Measurements from ENCODE around the gene PATJ. TPM values are rescaled to one million over a fixed set of nuclear protein-coding genes. Genes with fewer than 3 reads are reported as not detected.

Gene PATJ
- total and polyA plus RNA-seq, 2 donors (not counting 1 experiment from before 2014, with no cell fraction given) = 8.0 to 45.3 TPM

GRCh38 chr1:62092110-62092509, 349.8 kb downstream of the PATJ start:
- Mint-ChIP-seq H3K27ac (no peak overlapping the region), H3K4me3 (no peak overlapping the region), H3K9me3 (ENCODE audit: insufficient read depth) (no peaks in the 10 kb centered on the region), H3K4me1 (no peaks in the 10 kb centered on the region), H3K27me3 (no peaks in the 10 kb centered on the region)
- no peak for ATAC-seq (ENCODE audit: low read depth)
- H3K27me3 ChIP-seq (replicated peaks in 1 of 4; ENCODE audit: control extremely low read depth in 1 of 4, control insufficient read depth in 3 of 4, insufficient read depth in 4 of 4, low read length in 3 of 4) = no peaks in the 10 kb centered on the region
- H3K9me3 ChIP-seq (ENCODE audit: control extremely low read depth in 1 of 3, control insufficient read depth in 2 of 3, insufficient read depth in 1 of 3, low read length in 2 of 3) = no peaks in the 10 kb centered on the region
- H3K4me2 ChIP-seq (replicated peaks; ENCODE audit: low read depth, low read length, poor library complexity, severe bottlenecking) = no peak overlapping the region
- H2AFZ ChIP-seq (ENCODE audit: insufficient read depth, low read depth, low read length, poor library complexity, severe bottlenecking) = no peak overlapping the region
- H4K20me1 ChIP-seq (ENCODE audit: control insufficient read depth, insufficient read depth, low read length, poor library complexity, severe bottlenecking) = no peaks in the 10 kb centered on the region
- TF ChIP-seq CTCF (IDR thresholded peaks at IDR 0.05) (no peak), EZH2 (IDR thresholded peaks at IDR 0.05; ENCODE audit: borderline replicate concordance, insufficient read depth, low read depth, low read length, poor library complexity, severe bottlenecking) (no peak)
- no peak overlapping the region for H3K4me3 ChIP-seq (ENCODE audit: control extremely low read depth in 1 of 5, extremely low read depth in 1 of 5, insufficient read depth in 1 of 5, low read depth in 2 of 5, low read length in 4 of 5)
- ChIA-PET POLR2A (no interaction called here), CTCF (no interaction called here)
- H3K4me1 ChIP-seq (ENCODE audit: control insufficient read depth in 2 of 2, insufficient read depth in 2 of 2, low read length in 2 of 2) = no peaks in the 10 kb centered on the region
- no peaks in the 10 kb centered on the region for H3K79me2 ChIP-seq (ENCODE audit: control insufficient read depth, insufficient read depth, low read length)
- no peaks in the 10 kb centered on the region for H3K36me3 ChIP-seq (replicated peaks in 1 of 2; ENCODE audit: control extremely low read depth in 1 of 2, control insufficient read depth in 1 of 2, extremely low read depth in 1 of 2, insufficient read depth in 2 of 2, low read length in 1 of 2)
- DNase-seq = no peak
- WGBS (ENCODE audit: insufficient coverage) = no CpG with 5 or more reads among the region's 4 CpGs
- intact Hi-C loops (cut with micrococcal nuclease) = no loop called here
- H3K9ac ChIP-seq (ENCODE audit: low read length) = no peak overlapping the region
- H3K27ac ChIP-seq (ENCODE audit: low read length in 2 of 2) = no peak overlapping the region

GRCh38 chr1:62093261-62093660, 351.0 kb downstream of the PATJ start:
- Histone ChIP-seq H2AFZ (ENCODE audit: insufficient read depth, low read depth, low read length, poor library complexity, severe bottlenecking) (no peak overlapping the region), H4K20me1 (ENCODE audit: control insufficient read depth, insufficient read depth, low read length, poor library complexity, severe bottlenecking) (no peaks in the 10 kb centered on the region), H3K4me2 (replicated peaks; ENCODE audit: low read depth, low read length, poor library complexity, severe bottlenecking) (no peak overlapping the region), H3K9ac (ENCODE audit: low read length) (no peak overlapping the region), H3K4me1 (ENCODE audit: control insufficient read depth in 2 of 2, insufficient read depth in 2 of 2, low read length in 2 of 2) (no peaks in the 10 kb centered on the region), H3K9me3 (ENCODE audit: control extremely low read depth in 1 of 3, control insufficient read depth in 2 of 3, insufficient read depth in 1 of 3, low read length in 2 of 3) (no peaks in the 10 kb centered on the region), H3K36me3 (replicated peaks in 1 of 2; ENCODE audit: control extremely low read depth in 1 of 2, control insufficient read depth in 1 of 2, extremely low read depth in 1 of 2, insufficient read depth in 2 of 2, low read length in 1 of 2) (no peaks in the 10 kb centered on the region), H3K27me3 (replicated peaks in 1 of 4; ENCODE audit: control extremely low read depth in 1 of 4, control insufficient read depth in 3 of 4, insufficient read depth in 4 of 4, low read length in 3 of 4) (no peaks in the 10 kb centered on the region), H3K4me3 (ENCODE audit: control extremely low read depth in 1 of 5, extremely low read depth in 1 of 5, insufficient read depth in 1 of 5, low read depth in 2 of 5, low read length in 4 of 5) (no peak overlapping the region), H3K79me2 (ENCODE audit: control insufficient read depth, insufficient read depth, low read length) (no peaks in the 10 kb centered on the region), H3K27ac (ENCODE audit: low read length in 2 of 2) (no peak overlapping the region)
- Mint-ChIP-seq H3K27me3 (no peaks in the 10 kb centered on the region), H3K4me3 (no peak overlapping the region), H3K4me1 (no peaks in the 10 kb centered on the region), H3K27ac (no peak overlapping the region), H3K9me3 (ENCODE audit: insufficient read depth) (no peaks in the 10 kb centered on the region)
- no CpG with 5 or more reads among the region's 3 CpGs for WGBS (ENCODE audit: insufficient coverage)
- intact Hi-C loops (cut with micrococcal nuclease) = no loop called here
- TF ChIP-seq CTCF (IDR thresholded peaks at IDR 0.05) = no peak
- TF ChIP-seq EZH2 (IDR thresholded peaks at IDR 0.05; ENCODE audit: borderline replicate concordance, insufficient read depth, low read depth, low read length, poor library complexity, severe bottlenecking) = no peak
- ATAC-seq (ENCODE audit: low read depth) (no peak), DNase-seq (no peak)
- CTCF ChIA-PET = interaction anchor here (5.2 kb wide), 1 partner anchor 10 kb away, joined by 21 read pairs; no protein-coding TSS in a partner anchor
- POLR2A ChIA-PET = no interaction called here
